GM21360 (cell line): ENCODE data around the gene PTPRQ.
A peak's percentile ranks its signal among the peaks of the same experiment; 100 is the strongest.
"Not testable (repeated sequence)": the region's sequence is repeated elsewhere in the genome, so short reads cannot be mapped to it uniquely, and the experiment has no call there.

Experiments
- ATAC-seq: cut with Tn5 transposase; IDR thresholded peaks from one replicate; pipeline ENCODE4 v1.9.1; 2021; ENCODE audit warnings: mild to moderate bottlenecking, moderate library complexity; ENCODE audit not compliant: unreplicated experiment

The PTPRQ gene, protein sequence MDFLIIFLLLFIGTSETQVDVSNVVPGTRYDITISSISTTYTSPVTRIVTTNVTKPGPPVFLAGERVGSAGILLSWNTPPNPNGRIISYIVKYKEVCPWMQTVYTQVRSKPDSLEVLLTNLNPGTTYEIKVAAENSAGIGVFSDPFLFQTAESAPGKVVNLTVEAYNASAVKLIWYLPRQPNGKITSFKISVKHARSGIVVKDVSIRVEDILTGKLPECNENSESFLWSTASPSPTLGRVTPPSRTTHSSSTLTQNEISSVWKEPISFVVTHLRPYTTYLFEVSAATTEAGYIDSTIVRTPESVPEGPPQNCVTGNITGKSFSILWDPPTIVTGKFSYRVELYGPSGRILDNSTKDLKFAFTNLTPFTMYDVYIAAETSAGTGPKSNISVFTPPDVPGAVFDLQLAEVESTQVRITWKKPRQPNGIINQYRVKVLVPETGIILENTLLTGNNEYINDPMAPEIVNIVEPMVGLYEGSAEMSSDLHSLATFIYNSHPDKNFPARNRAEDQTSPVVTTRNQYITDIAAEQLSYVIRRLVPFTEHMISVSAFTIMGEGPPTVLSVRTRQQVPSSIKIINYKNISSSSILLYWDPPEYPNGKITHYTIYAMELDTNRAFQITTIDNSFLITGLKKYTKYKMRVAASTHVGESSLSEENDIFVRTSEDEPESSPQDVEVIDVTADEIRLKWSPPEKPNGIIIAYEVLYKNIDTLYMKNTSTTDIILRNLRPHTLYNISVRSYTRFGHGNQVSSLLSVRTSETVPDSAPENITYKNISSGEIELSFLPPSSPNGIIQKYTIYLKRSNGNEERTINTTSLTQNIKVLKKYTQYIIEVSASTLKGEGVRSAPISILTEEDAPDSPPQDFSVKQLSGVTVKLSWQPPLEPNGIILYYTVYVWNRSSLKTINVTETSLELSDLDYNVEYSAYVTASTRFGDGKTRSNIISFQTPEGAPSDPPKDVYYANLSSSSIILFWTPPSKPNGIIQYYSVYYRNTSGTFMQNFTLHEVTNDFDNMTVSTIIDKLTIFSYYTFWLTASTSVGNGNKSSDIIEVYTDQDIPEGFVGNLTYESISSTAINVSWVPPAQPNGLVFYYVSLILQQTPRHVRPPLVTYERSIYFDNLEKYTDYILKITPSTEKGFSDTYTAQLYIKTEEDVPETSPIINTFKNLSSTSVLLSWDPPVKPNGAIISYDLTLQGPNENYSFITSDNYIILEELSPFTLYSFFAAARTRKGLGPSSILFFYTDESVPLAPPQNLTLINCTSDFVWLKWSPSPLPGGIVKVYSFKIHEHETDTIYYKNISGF (N-terminal part only)

DNA sequence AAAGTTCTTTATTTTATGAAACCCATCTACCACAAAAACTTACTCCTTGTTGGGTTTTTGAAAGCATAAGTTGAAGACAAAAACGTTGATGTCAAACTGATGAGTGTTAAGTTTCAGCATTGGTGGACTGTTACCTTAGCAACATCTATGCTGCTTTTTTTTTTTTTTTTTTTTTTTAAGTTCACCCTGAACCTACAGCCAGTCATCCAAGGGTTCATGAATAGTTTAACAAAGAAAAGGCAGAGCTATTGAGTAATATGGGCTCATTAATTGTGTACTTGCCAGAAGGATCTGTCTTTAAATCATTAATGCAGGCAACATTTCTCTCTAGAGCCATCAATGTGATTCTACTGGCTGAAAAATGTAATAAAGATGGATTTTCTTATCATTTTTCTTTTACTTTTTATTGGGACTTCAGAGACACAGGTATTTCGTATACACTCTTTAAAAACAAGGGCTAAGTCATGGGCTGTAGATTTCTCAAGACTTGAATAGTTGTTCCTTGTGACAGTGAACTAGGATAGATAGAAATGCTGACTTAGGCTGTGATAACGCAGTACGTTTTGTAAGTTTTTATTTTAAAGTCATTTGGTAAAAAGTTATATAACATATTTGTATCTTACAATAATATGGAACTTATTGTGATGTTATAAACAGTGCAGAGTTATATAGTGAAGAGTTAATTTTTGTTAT is at the start of gene PTPRQ:
Gene PTPRQ, plus strand, starts transcription at position 262 of the 693 bp plus-strand sequence. Its CDS starts 111 bp downstream, at position 373.
- ATAC-seq, result no peak

DNA sequence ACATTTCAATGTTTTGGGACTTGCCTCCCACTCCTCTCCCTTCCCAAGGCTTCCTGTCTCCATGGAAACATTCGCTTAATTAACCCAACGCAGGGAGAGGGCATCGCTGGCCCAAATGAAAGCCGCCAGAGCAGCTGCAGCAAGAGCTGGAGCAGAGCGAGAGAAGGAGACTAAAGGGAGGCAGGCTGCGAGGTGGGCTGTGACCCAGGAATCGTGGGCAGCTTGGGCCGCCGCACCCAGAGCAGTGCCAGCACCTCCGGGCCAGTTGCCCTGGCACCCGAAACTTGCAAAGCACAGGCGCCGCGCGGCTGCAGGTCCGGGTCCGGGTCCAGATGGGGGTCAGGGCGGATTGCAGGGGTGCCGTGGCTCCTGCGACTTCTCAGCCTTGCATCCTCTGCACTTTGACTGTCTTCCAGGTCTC is 43.5 kb upstream of the PTPRQ start:
- no peak for ATAC-seq

DNA sequence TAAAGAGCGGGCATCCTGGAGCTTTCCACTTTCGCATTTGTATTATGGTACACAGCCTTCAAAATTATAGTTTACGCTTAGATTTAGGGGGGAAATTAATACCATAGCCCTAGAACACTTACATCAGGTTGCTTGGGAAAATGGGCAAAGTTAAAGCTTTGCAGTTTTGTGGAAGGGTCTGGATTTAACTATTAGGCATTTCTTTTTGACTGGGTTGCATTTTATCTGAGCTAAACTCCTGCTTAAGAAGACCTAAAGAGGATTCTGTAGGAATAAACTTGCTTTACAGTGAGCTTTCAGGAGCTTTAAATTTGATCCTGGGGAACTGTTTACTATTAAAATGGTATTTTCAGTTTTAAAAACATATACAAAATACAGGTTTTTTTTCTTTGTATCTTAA is 42.8 kb upstream of the PTPRQ start:
- ATAC-seq, result no peak

DNA sequence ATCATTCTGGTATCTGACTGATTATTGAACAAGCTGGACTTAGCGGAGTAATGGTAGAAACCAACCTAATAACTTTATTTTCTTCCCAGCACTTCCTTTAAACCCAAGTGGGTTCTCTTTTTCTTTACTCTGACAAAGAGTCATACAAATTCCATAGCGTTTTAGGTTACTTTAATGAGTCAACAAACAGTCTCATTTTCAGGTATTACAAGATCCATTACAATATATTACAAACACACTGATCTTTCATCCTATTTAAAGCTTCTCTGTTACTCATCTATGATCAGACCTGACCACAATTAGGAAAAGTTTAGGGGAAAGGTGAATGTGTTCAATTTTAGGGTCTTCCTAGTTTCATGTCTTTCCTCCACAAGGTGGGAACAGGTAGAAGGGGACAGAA is 39.4 kb upstream of the PTPRQ start:
- ATAC-seq, result no peak

DNA sequence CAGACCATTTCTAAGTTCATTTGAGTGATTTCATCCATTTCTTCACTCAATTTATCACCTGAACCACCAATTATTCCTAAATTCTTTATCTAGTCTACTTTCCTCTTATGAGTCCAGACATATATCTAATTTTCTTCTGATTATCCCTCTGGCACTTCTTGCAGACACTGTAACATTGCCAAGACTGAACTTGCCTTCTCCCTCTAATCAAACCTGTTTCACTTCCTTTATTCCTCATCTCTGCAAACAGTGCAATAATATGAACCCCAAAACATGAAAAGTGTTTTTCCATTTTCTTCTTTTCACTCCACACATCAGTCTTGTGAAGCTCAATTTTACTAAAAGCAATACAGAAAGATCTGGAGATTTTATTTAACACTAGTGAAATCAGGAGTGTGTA is 37.8 kb upstream of the PTPRQ start:
- ATAC-seq, result no peak

DNA sequence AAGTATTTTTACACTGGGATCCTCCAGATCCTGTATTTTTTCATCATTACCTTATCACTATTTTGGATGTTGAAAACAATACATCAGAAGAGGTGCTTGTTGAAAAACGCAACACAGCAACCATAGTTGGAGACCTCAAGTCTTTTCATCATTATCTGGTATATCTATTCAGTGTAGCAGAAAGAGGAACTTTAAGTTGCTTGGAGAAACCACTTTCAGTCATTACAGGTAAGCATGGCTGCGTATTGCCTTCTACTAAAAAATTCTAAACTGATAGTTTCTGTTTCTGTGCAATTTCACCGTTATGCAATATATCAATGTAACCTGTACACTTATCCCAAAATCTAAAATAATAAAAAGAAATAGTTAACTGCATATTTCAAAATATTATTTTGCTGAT is 32.2 kb upstream of the PTPRQ start:
- ATAC-seq, result peak; percentile 46

DNA sequence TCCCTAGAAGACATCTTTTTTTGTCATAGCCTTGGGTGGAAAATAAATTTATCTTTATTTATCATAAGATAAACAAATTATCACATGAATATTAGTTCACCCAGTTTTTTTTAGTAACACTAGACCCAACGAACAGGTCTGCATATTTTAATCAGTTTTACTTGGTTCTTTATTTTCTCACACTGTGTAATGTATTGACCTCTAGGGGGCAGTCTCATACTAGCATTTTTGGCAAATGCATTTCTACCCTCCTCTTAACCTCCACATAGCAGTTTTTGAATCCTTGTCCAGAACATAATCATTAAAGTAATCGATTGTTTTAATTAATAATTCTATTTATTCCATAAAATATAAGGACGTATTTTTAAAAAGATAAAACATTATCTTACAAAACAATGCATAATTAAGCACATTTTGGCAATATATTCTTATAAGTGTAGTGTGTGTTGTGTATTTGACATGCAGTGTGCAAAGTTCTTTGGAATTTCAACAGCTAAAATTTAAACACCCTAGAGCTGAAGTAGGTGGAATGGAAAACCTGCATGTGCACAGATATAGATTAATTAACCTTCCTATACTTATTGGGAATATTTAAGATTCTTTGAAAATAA is 31.6 kb upstream of the PTPRQ start:
- ATAC-seq, result peak; percentile 70

DNA sequence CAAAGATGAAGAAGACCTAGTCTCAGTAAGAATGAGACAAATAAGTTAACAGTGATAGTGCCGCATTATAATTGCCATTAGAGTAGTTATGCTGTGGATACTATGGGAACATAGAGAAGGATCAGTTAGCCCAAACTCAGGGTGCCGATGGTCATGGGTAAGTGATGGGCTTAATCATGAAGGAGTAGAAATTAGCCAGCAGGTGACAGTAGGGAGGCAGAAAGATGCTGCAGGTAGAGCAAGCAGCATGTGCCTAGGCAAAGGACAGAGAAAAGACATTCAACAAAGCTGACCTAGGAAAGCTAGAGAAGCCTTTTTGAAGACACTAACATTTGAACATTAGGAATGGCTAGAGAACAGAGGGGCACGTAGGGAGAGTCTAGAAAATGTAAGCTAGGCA is 30.6 kb upstream of the PTPRQ start:
- ATAC-seq, result no peak

DNA sequence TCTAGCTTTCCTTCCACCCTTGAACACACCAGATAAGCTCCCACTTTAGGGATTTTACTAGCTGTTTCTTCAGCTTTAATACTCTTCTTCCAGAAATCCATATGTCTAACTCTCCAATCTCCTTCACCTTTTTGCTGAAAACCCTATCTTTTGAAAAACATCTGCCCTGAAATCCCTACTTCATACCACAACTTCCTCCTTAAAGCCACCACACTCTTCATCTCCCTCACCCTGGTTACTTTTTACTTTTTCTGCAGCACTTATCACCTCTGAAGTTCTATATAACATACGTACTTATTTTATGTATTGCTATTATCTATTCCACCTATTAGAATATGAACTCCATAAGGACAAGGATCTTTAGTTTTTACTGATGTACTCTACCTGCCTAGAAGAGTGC is 28.6 kb upstream of the PTPRQ start:
- no peak for ATAC-seq

DNA sequence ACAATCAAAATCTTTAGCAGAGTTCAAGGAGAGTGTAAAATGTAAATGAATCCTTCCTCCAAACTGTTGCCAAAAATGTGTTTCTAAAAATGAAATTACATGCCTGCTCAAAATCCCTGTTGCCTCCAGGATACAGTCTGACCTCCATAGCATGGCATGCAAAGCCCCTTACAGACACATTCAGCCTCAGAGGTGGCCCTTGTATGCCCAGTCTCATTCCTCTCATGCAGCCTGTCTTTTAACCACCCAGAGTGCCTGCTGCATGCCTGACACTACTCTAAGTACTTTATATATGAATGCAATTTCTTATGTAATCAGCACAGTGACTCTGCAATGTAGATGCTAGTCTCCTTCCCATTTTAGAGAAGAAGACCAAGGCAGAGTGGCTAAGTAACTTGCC is 24.4 kb upstream of the PTPRQ start:
- ATAC-seq, result no peak

DNA sequence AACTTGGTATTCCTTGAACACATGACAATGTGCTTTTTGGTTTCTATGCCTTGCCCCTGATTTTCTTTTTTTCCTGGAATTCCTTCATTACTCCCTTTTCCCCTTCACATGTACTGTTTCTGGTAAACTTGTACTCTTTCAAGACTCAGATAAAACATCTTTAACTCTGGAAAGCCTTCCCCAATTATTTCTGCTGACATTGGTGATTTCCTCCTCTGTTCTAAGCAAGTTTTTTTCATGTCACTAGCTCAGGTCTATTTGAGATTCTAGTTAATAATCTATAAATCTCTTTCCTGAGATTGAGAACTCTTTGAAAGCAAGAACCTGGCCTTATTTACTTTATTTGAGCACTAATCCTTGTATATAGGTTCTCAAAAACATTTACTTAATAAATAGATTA is 24.0 kb upstream of the PTPRQ start:
- ATAC-seq, result no peak

DNA sequence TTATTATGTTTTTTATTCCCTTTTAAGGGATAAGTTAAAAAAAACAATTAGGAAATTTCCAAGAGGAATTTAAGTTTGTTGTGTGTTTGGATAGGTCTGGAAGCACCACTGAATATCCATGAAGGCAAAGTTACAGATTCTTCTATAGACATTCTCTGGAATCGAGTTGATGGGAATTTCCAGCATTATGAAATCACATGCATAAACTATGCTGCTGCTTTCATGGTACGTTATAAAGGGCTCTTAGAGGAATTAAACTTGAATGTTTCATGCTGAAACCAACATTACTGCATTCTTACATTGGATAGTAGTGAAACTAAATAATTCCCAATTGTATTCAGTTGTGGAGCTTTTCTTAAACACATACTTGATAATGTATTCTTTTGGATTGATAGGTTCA is 21.5 kb upstream of the PTPRQ start:
- ATAC-seq, result no peak

DNA sequence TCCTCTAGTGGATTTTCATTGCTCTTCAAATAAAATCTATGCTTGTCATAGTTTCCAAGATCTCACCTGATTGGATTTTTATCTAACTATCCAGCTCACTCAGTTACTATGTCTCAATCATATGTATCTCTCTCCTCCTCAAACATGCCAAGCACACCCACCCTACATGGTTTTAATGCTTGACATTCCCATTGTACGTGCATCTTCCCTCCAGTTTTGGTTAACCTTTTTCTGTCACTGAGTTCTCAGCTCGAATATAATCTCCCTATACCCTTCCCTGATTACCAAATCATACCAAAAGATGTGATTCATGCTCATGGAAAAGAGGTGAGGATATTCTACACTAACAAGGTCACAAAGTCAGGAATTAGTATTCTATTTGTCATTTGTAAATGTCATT is 12.0 kb upstream of the PTPRQ start:
- no peak for ATAC-seq

DNA sequence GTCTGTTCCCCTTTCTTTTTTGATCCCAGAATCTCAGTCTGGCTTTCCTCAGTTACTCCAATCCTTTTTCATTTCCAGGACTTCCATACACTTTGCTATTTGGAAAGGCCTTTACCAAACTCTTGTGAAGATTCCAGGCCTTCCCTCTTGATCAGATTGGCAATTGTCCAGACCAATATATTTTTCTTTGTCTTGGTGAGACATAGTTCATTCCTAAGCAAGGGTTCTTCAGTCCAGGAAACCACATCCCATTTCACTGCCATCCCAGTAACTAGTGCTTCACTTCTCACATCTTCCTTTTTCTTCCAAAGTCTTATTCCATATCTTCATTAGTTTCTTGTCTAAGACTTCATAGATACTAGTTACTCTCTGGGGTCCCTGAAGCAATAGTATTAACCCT is 2.1 kb upstream of the PTPRQ start:
- ATAC-seq, result no peak

DNA sequence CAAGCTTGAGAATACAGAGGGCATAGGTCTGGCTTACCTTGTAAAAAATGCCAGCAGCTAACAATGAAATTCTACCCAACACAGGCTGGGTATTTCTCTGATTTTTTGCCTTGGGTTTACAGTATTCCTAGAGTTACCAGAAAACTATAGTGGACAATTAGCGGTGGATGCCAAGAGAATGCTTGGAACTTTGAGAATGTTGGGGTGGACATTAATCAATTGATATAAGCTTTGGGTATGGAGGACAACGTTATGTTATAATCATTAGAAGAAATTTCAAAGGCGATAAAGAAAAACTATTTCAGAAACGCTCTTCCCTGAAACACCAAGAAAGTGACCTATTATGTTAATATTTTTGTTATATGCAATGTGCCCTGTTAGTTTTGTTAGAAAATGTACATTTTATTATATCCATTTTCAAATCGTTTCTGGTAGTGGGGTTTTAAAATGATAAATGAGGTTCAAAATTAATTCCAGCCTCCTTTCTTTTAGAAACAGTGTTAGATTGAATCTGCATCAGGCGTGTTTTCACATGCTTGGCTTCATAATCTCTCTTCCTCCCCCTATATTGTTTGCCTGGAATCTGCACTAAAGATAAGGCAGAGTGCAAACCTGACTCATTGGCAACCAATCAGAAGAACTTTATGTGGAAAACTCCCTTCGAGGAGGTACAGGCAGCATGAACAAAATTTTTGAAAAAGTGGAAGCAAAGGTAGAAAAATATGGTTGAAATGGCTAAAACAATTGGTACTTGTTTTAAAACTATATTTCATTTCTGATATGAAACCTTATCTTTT is 1.4 kb upstream of the PTPRQ start:
- ATAC-seq, result no peak

DNA sequence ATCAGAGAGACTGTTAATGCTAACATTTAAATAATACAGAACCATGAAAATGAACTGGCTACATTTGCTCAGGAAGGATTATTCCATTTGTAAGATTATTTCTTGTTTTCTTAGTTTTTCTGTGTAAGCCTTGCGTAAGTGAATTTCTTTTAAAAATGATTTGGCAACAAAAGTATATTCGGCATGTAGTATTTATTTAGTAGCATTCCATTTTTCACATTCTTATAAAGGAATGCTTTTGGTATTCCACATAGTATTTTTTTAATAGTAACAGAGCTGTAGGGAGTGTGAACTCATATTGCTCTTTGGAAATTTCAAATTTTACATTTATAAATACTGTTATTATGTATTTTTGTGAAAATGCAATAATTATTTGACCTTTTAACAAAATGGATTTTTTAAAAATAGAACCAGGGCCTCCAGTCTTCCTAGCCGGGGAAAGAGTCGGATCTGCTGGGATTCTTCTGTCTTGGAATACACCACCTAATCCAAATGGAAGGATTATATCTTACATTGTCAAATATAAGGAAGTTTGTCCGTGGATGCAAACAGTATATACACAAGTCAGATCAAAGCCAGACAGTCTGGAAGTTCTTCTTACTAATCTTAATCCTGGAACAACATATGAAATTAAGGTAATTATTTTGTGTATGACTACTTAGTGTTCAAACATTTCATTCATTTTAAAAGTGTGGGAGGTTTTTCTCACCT is 1.2 kb downstream of the PTPRQ start:
- ATAC-seq, result no peak

DNA sequence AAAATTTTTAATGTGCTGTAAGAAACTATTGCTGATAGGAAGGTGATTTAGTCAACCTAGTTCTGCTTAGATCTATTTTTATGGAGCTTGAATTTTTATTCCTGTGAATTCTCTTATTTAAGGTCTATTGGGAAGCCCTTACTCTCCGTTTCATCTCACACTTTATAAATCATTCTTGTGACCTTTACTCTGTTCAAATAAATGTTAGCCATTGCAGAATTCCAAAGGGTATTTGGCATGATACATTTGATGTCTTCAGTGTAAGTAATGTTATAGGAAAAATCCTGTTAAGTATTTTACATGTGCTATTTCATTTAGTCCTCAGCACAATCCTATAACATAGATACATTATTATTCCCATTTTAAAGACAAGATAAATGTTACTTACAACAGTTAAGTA is 12.5 kb downstream of the PTPRQ start:
- ATAC-seq, result no peak

DNA sequence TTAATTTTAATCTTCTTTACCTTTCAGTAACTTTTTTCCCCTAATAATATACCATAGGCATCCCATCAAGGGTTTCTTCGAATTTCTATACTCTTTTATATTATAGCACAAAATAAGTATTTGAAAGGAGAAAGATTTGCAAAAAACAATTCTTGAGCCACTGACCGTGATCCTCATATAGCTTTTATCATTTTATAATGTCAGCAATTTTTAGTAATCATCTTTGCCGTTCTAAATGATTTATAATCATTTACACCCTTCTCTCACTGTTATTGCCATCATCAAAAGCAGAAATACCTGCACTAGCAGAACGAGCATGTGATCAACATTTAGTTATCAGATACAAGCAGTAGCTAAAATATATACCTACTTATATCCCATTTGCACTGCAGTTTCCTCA is 16.9 kb downstream of the PTPRQ start:
- ATAC-seq, result no peak

DNA sequence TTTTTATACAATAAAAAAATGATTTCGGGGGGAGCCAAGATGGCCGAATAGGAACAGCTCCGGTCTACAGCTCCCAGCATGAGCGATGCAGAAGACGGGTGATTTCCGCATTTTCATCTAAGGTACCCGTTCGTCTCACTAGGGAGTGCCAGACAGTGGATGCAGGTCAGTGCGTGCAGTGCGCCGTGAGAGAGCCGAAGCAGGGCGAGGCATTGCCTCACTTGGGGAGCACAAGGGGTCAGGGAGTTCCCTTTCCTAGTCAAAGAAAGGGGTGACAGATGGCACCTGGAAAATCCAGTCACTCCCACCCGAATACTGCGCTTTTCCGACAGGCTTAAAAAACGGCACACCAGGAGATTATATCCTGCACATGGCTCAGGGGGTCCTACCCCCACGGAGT is 17.8 kb downstream of the PTPRQ start:
- ATAC-seq, result not testable (repeated sequence)
